A673 (cell line): ENCODE measurements around the gene GLIS2. TPM values are rescaled to one million over a fixed set of nuclear protein-coding genes. Genes with fewer than 3 reads are reported as not detected.

Experiments used
- BruUV-seq: library from RNA; stranded (reverse); fragments of 400-500 nt; replicated peaks from 2 replicates; lab custom pipeline; 2021; lab: Mats Ljungman, UMichigan
- CTCF ChIA-PET: fragments of 300-600 bp; sonication (Branson Sonifier 250); formaldehyde crosslinking; loops from one replicate; lab custom pipeline; 2022; ENCODE audit warnings: antibody characterized with exemption; lab: Charles Lee
- POLR2A ChIA-PET: fragments of 300-600 bp; sonication (Branson Sonifier 250); formaldehyde crosslinking; loops from one replicate; lab custom pipeline; 2022; ENCODE audit warnings: antibody characterized with exemption; ENCODE audit not compliant: low non-redundant PET; lab: Charles Lee
- DNase-seq: peaks from one replicate; pipeline ENCODE4 v3.0.0-alpha.2; 2015; ENCODE audit warnings: low spot score
- H3K27ac ChIP-seq: fragments of 200-600 bp; sonication (generic); 2 replicates; pipeline ENCODE4 v1.5.1; 2016; ENCODE audit warnings: mixed run types, low read depth, mild to moderate bottlenecking, mixed read lengths, antibody characterized with exemption, low read length; ENCODE audit not compliant: poor library complexity, severe bottlenecking
- H3K27me3 ChIP-seq: fragments of 200-600 bp; sonication (generic); replicated peaks from 2 replicates; pipeline ENCODE4 v1.6.1; 2017; ENCODE audit warnings: mixed run types, low read depth, mild to moderate bottlenecking, mixed read lengths, antibody characterized with exemption, low read length; ENCODE audit not compliant: insufficient read depth, poor library complexity
- H3K36me3 ChIP-seq: fragments of 200-600 bp; sonication (generic); 2 replicates; pipeline ENCODE4 v1.6.1; 2016; ENCODE audit warnings: mixed run types, mild to moderate bottlenecking, mixed read lengths, antibody characterized with exemption, low read length; ENCODE audit not compliant: insufficient read depth, poor library complexity, severe bottlenecking
- H3K4me1 ChIP-seq: fragments of 200-600 bp; sonication (generic); 2 replicates; pipeline ENCODE4 v1.6.1; 2017; ENCODE audit warnings: mixed run types, mild to moderate bottlenecking, mixed read lengths, antibody characterized with exemption, low read length; ENCODE audit not compliant: insufficient read depth, poor library complexity, severe bottlenecking
- H3K4me3 ChIP-seq: fragments of 200-600 bp; sonication (generic); 2 replicates; pipeline ENCODE4 v1.5.1; 2016; ENCODE audit warnings: low read depth, mixed run types, mild to moderate bottlenecking, mixed read lengths, low read length; ENCODE audit not compliant: poor library complexity, severe bottlenecking
- H3K9me3 ChIP-seq: fragments of 200-600 bp; sonication (generic); 2 replicates; pipeline ENCODE4 v1.6.1; 2016; ENCODE audit warnings: mixed run types, low read depth, mild to moderate bottlenecking, mixed read lengths, antibody characterized with exemption, low read length; ENCODE audit not compliant: poor library complexity, severe bottlenecking
- EZH2 ChIP-seq: fragments of 200-600 bp; sonication (generic); IDR thresholded peaks from 2 replicates; pipeline ENCODE4 v1.6.1; 2017; ENCODE audit warnings: borderline replicate concordance, low read depth, mild to moderate bottlenecking, mixed read lengths, antibody characterized with exemption, low read length; ENCODE audit not compliant: poor library complexity, severe bottlenecking
- intact Hi-C: fragments of 100-400 bp; cut with micrococcal nuclease; formaldehyde crosslinking; loops from one replicate; pipeline ENCODE4 v1.10.0; 2022; ENCODE audit not compliant: unreplicated experiment
- total RNA-seq: library from RNA; stranded (reverse); gene quantifications from 2 replicates; pipeline ENCODE4 v1.2.3, GENCODE V29; 2021
- TF ChIP-seq, protein P1 (sequence below): fragments of 300-800, 200-600 bp; sonication (generic); conservative IDR thresholded peaks from 2 replicates; pipeline ENCODE4 v1.5.1; 2017; ENCODE audit warnings: low read depth, mild to moderate bottlenecking, antibody characterized with exemption, low read length, moderate library complexity, mixed read lengths

GLIS2 gene
- total RNA-seq, 1 experiment from 2014 or later, result 10.6 TPM

DNA sequence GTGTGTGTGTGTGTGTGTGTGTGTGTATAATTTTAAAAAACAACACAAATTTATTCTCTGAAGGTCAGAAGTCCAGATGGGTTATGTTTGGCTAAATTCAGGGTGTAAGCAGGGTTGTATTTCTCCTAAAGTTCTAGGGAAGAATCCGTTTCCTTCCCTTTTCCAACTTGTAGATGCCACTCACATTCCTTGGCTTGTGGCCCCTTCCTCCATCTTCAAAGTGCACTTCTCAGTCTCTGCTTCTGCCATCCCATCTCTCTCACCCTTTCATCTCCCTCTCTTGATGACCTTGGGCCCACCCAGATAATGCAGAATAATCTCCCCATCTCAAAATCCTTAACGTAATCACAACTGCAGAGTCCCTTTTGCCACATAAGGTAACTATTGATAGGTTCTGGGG lies 35.2 kb upstream of the GLIS2 start:
- Histone ChIP-seq H3K36me3 (no peaks in the 10 kb centered on the region), H3K4me1 (no peaks in the 10 kb centered on the region), H3K4me3 (no peak overlapping the region), H3K9me3 (peaks cover 4% of the 10 kb centered on the region), H3K27ac (no peak overlapping the region), H3K27me3 (no peaks in the 10 kb centered on the region)
- no peak for DNase-seq
- no TSS peak for BruUV-seq
- intact Hi-C loops, result no loop called here
- POLR2A ChIA-PET, result no interaction called here
- CTCF ChIA-PET, result no interaction called here
- no peak for TF ChIP-seq EZH2
- TF ChIP-seq, protein P1, sequence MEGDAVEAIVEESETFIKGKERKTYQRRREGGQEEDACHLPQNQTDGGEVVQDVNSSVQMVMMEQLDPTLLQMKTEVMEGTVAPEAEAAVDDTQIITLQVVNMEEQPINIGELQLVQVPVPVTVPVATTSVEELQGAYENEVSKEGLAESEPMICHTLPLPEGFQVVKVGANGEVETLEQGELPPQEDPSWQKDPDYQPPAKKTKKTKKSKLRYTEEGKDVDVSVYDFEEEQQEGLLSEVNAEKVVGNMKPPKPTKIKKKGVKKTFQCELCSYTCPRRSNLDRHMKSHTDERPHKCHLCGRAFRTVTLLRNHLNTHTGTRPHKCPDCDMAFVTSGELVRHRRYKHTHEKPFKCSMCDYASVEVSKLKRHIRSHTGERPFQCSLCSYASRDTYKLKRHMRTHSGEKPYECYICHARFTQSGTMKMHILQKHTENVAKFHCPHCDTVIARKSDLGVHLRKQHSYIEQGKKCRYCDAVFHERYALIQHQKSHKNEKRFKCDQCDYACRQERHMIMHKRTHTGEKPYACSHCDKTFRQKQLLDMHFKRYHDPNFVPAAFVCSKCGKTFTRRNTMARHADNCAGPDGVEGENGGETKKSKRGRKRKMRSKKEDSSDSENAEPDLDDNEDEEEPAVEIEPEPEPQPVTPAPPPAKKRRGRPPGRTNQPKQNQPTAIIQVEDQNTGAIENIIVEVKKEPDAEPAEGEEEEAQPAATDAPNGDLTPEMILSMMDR, result no peak

DNA sequence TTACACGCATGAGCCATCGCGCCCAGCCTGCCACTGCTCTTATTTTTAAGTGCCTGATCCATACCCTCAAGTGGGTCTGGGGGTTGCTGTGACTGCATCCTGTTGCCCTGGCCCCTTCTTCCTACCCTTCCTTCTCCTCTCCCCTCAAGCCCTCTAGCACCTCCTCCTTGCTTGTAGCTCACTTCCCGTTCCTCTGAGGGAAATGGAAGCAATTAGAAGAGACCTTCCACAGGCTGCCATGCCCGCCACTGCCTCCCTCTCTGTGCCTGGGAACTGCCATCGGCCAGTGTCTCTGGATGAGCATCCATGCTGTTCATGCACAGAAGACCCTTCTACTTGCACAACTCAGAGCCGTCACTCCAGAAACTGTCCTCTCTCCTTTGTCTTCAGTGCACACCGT lies 32.4 kb upstream of the GLIS2 start:
- no peaks in the 10 kb centered on the region for H3K4me1 ChIP-seq
- H3K4me3 ChIP-seq, result no peak overlapping the region
- BruUV-seq, result no TSS peak
- peaks cover 4% of the 10 kb centered on the region for H3K9me3 ChIP-seq
- ChIA-PET POLR2A (no interaction called here), CTCF (interaction anchor here (0.6 to 1.1 kb wide), 3 partner anchors 29 to 345 kb away, joined by 4 to 5 read pairs (median 4); no protein-coding TSS in a partner anchor)
- H3K36me3 ChIP-seq, result no peaks in the 10 kb centered on the region
- intact Hi-C loops, result no loop called here
- no peak overlapping the region for H3K27ac ChIP-seq
- no peak for TF ChIP-seq EZH2
- TF ChIP-seq, protein P1, result no peak
- no peaks in the 10 kb centered on the region for H3K27me3 ChIP-seq
- no peak for DNase-seq

DNA sequence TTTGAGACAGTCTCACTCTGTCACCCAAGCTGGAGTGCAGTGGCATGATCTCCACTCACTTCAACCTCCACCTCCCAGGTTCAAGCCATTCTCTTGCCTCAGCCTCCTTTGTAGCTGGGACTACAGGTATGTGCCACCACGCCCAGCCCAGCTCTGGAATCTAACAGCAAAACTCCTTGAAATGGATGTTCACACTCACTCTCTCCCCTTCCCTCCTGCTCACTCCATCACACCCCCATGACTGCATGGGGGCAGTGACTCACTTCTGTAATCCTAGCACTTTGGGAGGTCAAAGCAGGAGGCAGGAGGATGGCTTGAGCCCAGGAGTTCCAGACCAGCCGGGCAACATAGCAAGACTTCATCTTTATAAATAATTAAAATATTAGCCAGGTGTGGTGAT lies 31.9 kb upstream of the GLIS2 start:
- no TSS peak for BruUV-seq
- Histone ChIP-seq H3K4me3 (no peak overlapping the region), H3K27ac (no peak overlapping the region), H3K9me3 (peaks cover 4% of the 10 kb centered on the region), H3K4me1 (no peaks in the 10 kb centered on the region), H3K36me3 (no peaks in the 10 kb centered on the region), H3K27me3 (no peaks in the 10 kb centered on the region)
- intact Hi-C loops, result no loop called here
- no peak for DNase-seq
- ChIA-PET CTCF (interaction anchor here (1.1 kb wide), 1 partner anchor 119 kb away, joined by 4 read pairs; no protein-coding TSS in a partner anchor), POLR2A (no interaction called here)
- TF ChIP-seq EZH2, result no peak
- TF ChIP-seq, protein P1, result no peak
